Activated CD4-positive, alpha-beta T cell treated with anti-CD3 and anti-CD28 coated beads for 36 hours (primary cell): ENCODE results near the gene CACNA1F. TPM values are rescaled to one million over a fixed set of nuclear protein-coding genes. Genes with fewer than 3 reads are reported as not detected.

Experiments
- ATAC-seq: fragments of 200-7000 bp; cut with Tn5 transposase; one replicate; pipeline ENCODE4 v1.10.0; 2021; ENCODE audit warnings: mild to moderate bottlenecking, moderate library complexity
- CTCF ChIA-PET: fragments of 350-600 bp; sonication (Branson Sonifier 250); formaldehyde crosslinking; loops from one replicate; lab custom pipeline; 2021; ENCODE audit warnings: antibody characterized with exemption; lab: Charles Lee
- POLR2A ChIA-PET: fragments of 350-600 bp; sonication (Branson Sonifier 250); formaldehyde crosslinking; loops from one replicate; lab custom pipeline; 2021; ENCODE audit warnings: antibody characterized with exemption, inconsistent platforms; lab: Charles Lee
- DNase-seq: peaks from one replicate; pipeline ENCODE4 v3.0.0-alpha.2; 2020
- H3K27ac Mint-ChIP-seq: one replicate; pipeline ENCODE4 v1.8.0; 2021; ENCODE audit warnings: mixed read lengths
- H3K27me3 Mint-ChIP-seq: one replicate; pipeline ENCODE4 v1.8.0; 2021; ENCODE audit warnings: mixed read lengths
- H3K36me3 Mint-ChIP-seq: one replicate; pipeline ENCODE4 v1.8.0; 2021; ENCODE audit warnings: low read depth, mixed read lengths
- H3K4me1 Mint-ChIP-seq: one replicate; pipeline ENCODE4 v1.8.0; 2021; ENCODE audit warnings: mixed read lengths
- H3K4me3 Mint-ChIP-seq: one replicate; pipeline ENCODE4 v1.8.0; 2021; ENCODE audit warnings: mild to moderate bottlenecking, moderate library complexity, mixed read lengths
- H3K9me3 Mint-ChIP-seq: one replicate; pipeline ENCODE4 v1.8.0; 2021; ENCODE audit warnings: low read depth, mixed read lengths
- intact Hi-C, 2 experiments: fragments of 100-400 bp; cut with DNase I in 1 of 2; cut with micrococcal nuclease in 1 of 2; formaldehyde crosslinking; loops; one replicate each; pipeline versions ENCODE4 v1.14.2 to v1.15.1; 2022 to 2024; cut with DNase I, micrococcal nuclease
- total RNA-seq, 2 experiments: library from RNA; stranded (reverse); gene quantifications; one replicate each; pipeline ENCODE4 v1.2.3, GENCODE V29; 2021

CACNA1F gene
- total RNA-seq = under 1 TPM; 0.65 to 0.87 TPM

GRCh38 chrX:49233176-49233575 is at the start of gene CACNA1F:
CACNA1F (minus strand) TSS chrX:49233340; CDS start chrX:49233309, 31 bp downstream.
- DNase-seq (no peak), ATAC-seq (no peak)
- Mint-ChIP-seq H3K4me3 (no peak within 1 kb of the TSS), H3K36me3 (peaks cover 6% of the 10 kb centered on the region), H3K4me1 (peaks cover 25% of the 10 kb centered on the region), H3K9me3 (no peaks in the 10 kb centered on the region), H3K27ac (no peak within 1 kb of the TSS), H3K27me3 (no peaks in the 10 kb centered on the region)
- intact Hi-C loops = loop anchor here in 1 of 2 experiments (5.0 kb wide), 1 partner anchor 41 kb away; no protein-coding TSS in a partner anchor
- ChIA-PET CTCF (no interaction called here), POLR2A (no interaction called here)

- ATAC-seq (peak; percentile 28), DNase-seq (no peak)
- Mint-ChIP-seq H3K27ac (no peak overlapping the region), H3K4me1 (peaks cover 46% of the 10 kb centered on the region), H3K4me3 (no peak overlapping the region), H3K27me3 (no peaks in the 10 kb centered on the region), H3K9me3 (no peaks in the 10 kb centered on the region), H3K36me3 (peaks cover 1% of the 10 kb centered on the region)
- intact Hi-C loops = no loop called here
- CTCF ChIA-PET = no interaction called here
- POLR2A ChIA-PET = no interaction called here
Observed at GRCh38 chrX:49282647-49283011, 49.5 kb upstream of the CACNA1F start.

- ChIA-PET POLR2A (interaction anchor here (0.6 kb wide), 2 partner anchors 9 to 111 kb away, joined by 3 to 5 read pairs; no protein-coding TSS in a partner anchor), CTCF (interaction anchor here (2.4 kb wide), 1 partner anchor 85 kb away, joined by 8 read pairs; no protein-coding TSS in a partner anchor)
- peaks cover 84% of the 10 kb centered on the region for H3K4me1 Mint-ChIP-seq
- peaks cover 19% of the 10 kb centered on the region for H3K36me3 Mint-ChIP-seq
- H3K27ac Mint-ChIP-seq = peak overlapping the region; percentile 94
- no peaks in the 10 kb centered on the region for H3K9me3 Mint-ChIP-seq
- H3K27me3 Mint-ChIP-seq = no peaks in the 10 kb centered on the region
- H3K4me3 Mint-ChIP-seq = peak overlapping the region; percentile 47
- DNase-seq = no peak
- ATAC-seq = no peak
- intact Hi-C loops = loop anchor here in 1 of 2 experiments (5.0 kb wide), 1 partner anchor 599 kb away; the partner anchor contains the start of gene USP27X
Observed at GRCh38 chrX:49278081-49278480, 44.9 kb upstream of the CACNA1F start.

GRCh38 chrX:49277535-49277830 is 44.3 kb upstream of the CACNA1F start:
- peak; percentile 64 for ATAC-seq
- intact Hi-C loops = loop anchor here in 1 of 2 experiments (5.0 kb wide), 1 partner anchor 600 kb away; the partner anchor contains the start of gene USP27X
- ChIA-PET POLR2A (interaction anchor here (0.6 kb wide), 2 partner anchors 8 to 110 kb away, joined by 3 to 5 read pairs; no protein-coding TSS in a partner anchor), CTCF (interaction anchor here (1.2 to 2.4 kb wide), 2 partner anchors 85 to 477 kb away, joined by 4 to 8 read pairs; no protein-coding TSS in a partner anchor)
- peak overlapping the region; percentile 47 for H3K4me3 Mint-ChIP-seq
- H3K9me3 Mint-ChIP-seq = no peaks in the 10 kb centered on the region
- no peaks in the 10 kb centered on the region for H3K27me3 Mint-ChIP-seq
- DNase-seq = no peak
- H3K36me3 Mint-ChIP-seq = peaks cover 19% of the 10 kb centered on the region
- peak overlapping the region; percentile 94 for H3K27ac Mint-ChIP-seq
- peaks cover 84% of the 10 kb centered on the region for H3K4me1 Mint-ChIP-seq

- Mint-ChIP-seq H3K27me3 (no peaks in the 10 kb centered on the region), H3K27ac (peak overlapping the region; percentile 94), H3K4me1 (peaks cover 80% of the 10 kb centered on the region), H3K36me3 (peaks cover 19% of the 10 kb centered on the region), H3K4me3 (peak overlapping the region; percentile 47), H3K9me3 (no peaks in the 10 kb centered on the region)
- intact Hi-C loops = loop anchor here in 1 of 2 experiments (5.0 kb wide), 1 partner anchor 600 kb away; the partner anchor contains the start of gene USP27X
- POLR2A ChIA-PET = interaction anchor here (0.6 kb wide), 2 partner anchors 8 to 344 kb away, joined by 3 to 5 read pairs; no protein-coding TSS in a partner anchor
- peak; percentile 61 for DNase-seq
- CTCF ChIA-PET = interaction anchor here (1.2 to 2.4 kb wide), 2 partner anchors 84 to 477 kb away, joined by 4 to 8 read pairs; no protein-coding TSS in a partner anchor
- ATAC-seq = peak; percentile 36
Observed at GRCh38 chrX:49276671-49277534, 43.8 kb upstream of the CACNA1F start.

GRCh38 chrX:49276207-49276606 is 43.1 kb upstream of the CACNA1F start:
- DNase-seq (no peak), ATAC-seq (no peak)
- CTCF ChIA-PET = interaction anchor here (2.4 kb wide), 1 partner anchor 84 kb away, joined by 8 read pairs; no protein-coding TSS in a partner anchor
- no peak overlapping the region for H3K4me3 Mint-ChIP-seq
- intact Hi-C loops = loop anchor here in 1 of 2 experiments (5.0 kb wide), 1 partner anchor 601 kb away; the partner anchor contains the start of gene USP27X
- peaks cover 84% of the 10 kb centered on the region for H3K4me1 Mint-ChIP-seq
- no peaks in the 10 kb centered on the region for H3K27me3 Mint-ChIP-seq
- peaks cover 1% of the 10 kb centered on the region for H3K9me3 Mint-ChIP-seq
- peaks cover 24% of the 10 kb centered on the region for H3K36me3 Mint-ChIP-seq
- POLR2A ChIA-PET = no interaction called here
- H3K27ac Mint-ChIP-seq = peak overlapping the region; percentile 94

- H3K27me3 Mint-ChIP-seq = no peaks in the 10 kb centered on the region
- peaks cover 4% of the 10 kb centered on the region for H3K9me3 Mint-ChIP-seq
- DNase-seq (peak; percentile 65), ATAC-seq (peak; percentile 1)
- H3K4me3 Mint-ChIP-seq = peak overlapping the region; percentile 78
- peaks cover 26% of the 10 kb centered on the region for H3K36me3 Mint-ChIP-seq
- intact Hi-C loops = loop anchor here (5.0 kb wide), 2 partner anchors 81 to 336 kb away; no protein-coding TSS in a partner anchor
- peaks cover 70% of the 10 kb centered on the region for H3K4me1 Mint-ChIP-seq
- peak overlapping the region; percentile 82 for H3K27ac Mint-ChIP-seq
- POLR2A ChIA-PET = interaction anchor here (0.7 kb wide), 2 partner anchors 16 to 37 kb away, joined by 3 to 4 read pairs; no protein-coding TSS in a partner anchor
- CTCF ChIA-PET = interaction anchor here (1.5 kb wide), 1 partner anchor 81 kb away, joined by 3 read pairs; no protein-coding TSS in a partner anchor
Observed at GRCh38 chrX:49273181-49273727, 40.1 kb upstream of the CACNA1F start.

- Mint-ChIP-seq H3K36me3 (peaks cover 26% of the 10 kb centered on the region), H3K4me3 (peak overlapping the region; percentile 78), H3K27me3 (no peaks in the 10 kb centered on the region), H3K9me3 (peaks cover 4% of the 10 kb centered on the region), H3K4me1 (peaks cover 68% of the 10 kb centered on the region), H3K27ac (peak overlapping the region; percentile 82)
- CTCF ChIA-PET = interaction anchor here (1.5 kb wide), 1 partner anchor 80 kb away, joined by 3 read pairs; no protein-coding TSS in a partner anchor
- intact Hi-C loops = loop anchor here (5.0 kb wide), 2 partner anchors 80 to 335 kb away; no protein-coding TSS in a partner anchor
- peak; percentile 33 for DNase-seq
- POLR2A ChIA-PET = interaction anchor here (0.7 kb wide), 1 partner anchor 334 kb away, joined by 3 read pairs; no protein-coding TSS in a partner anchor
- ATAC-seq = no peak
Observed at GRCh38 chrX:49272421-49272820, 39.3 kb upstream of the CACNA1F start.

- H3K9me3 Mint-ChIP-seq = peaks cover 4% of the 10 kb centered on the region
- H3K27ac Mint-ChIP-seq = peak overlapping the region; percentile 88
- POLR2A ChIA-PET = no interaction called here
- CTCF ChIA-PET = no interaction called here
- peak; percentile 43 for DNase-seq
- H3K36me3 Mint-ChIP-seq = peaks cover 26% of the 10 kb centered on the region
- H3K4me3 Mint-ChIP-seq = peak overlapping the region; percentile 78
- peaks cover 62% of the 10 kb centered on the region for H3K4me1 Mint-ChIP-seq
- intact Hi-C loops = loop anchor here (5.0 kb wide), 2 partner anchors 79 to 334 kb away; no protein-coding TSS in a partner anchor
- H3K27me3 Mint-ChIP-seq = no peaks in the 10 kb centered on the region
- no peak for ATAC-seq
Observed at GRCh38 chrX:49271341-49271740, 38.2 kb upstream of the CACNA1F start.

GRCh38 chrX:49270249-49270921 is 37.2 kb upstream of the CACNA1F start:
- ChIA-PET CTCF (interaction anchor here (1.6 kb wide), 1 partner anchor 78 kb away, joined by 5 read pairs; no protein-coding TSS in a partner anchor), POLR2A (no interaction called here)
- no peak for ATAC-seq
- H3K27me3 Mint-ChIP-seq = no peaks in the 10 kb centered on the region
- H3K4me3 Mint-ChIP-seq = peak overlapping the region; percentile 78
- intact Hi-C loops = loop anchor here (5.0 kb wide), 2 partner anchors 78 to 333 kb away; no protein-coding TSS in a partner anchor
- no peak for DNase-seq
- H3K9me3 Mint-ChIP-seq = peaks cover 4% of the 10 kb centered on the region
- H3K27ac Mint-ChIP-seq = peak overlapping the region; percentile 88
- peaks cover 52% of the 10 kb centered on the region for H3K4me1 Mint-ChIP-seq
- H3K36me3 Mint-ChIP-seq = peaks cover 23% of the 10 kb centered on the region
